Adipose tissue (tissue), 3 donors: Measurements from ENCODE around the gene DHX16. TPM values are rescaled to one million over a fixed set of nuclear protein-coding genes. Genes with fewer than 3 reads are reported as not detected.
"Not testable (repeated sequence)": the region's sequence is repeated elsewhere in the genome, so short reads cannot be mapped to it uniquely, and the experiment has no call there.

Experiments used
- H3K27ac ChIP-seq: one replicate; pipeline ENCODE4 v1.5.1; 2013; ENCODE audit warnings: low read depth, low read length
- WGBS, 3 donors: extraction: QIAGEN DNeasy Blood & Tissue Kit; methylation state at CpG; one replicate each; pipeline ENCODE4 v1.1.7; 2013; 5-methylcytosine and 5-hydroxymethylcytosine counted together
- polyA plus RNA-seq, 3 donors: library from polyadenylated mRNA; stranded (reverse); fragments of 200-250 nt; gene quantifications; one replicate each; pipeline ENCODE4 v1.2.3, GENCODE V29; 2013
- donor health status: healthy with polysubstance abuse.
- donor health status: Bipolar disorder and iron deficiency.
- donor health status: healthy.

Gene DHX16
- 10 to 100 TPM; 16.8 to 22.3 (median 19.7) TPM for polyA plus RNA-seq

GRCh38 chr6:30672445-30673253 is at the start of gene DHX16:
DHX16 (minus strand) TSS chr6:30673006; CDS start chr6:30672841, 165 bp downstream.
- 0 to 1% (median 0%) methylated on average over 44 to 57 of the region's 57 CpGs for WGBS, 3 donors
- no peak within 1 kb of the TSS for H3K27ac ChIP-seq

GRCh38 chr6:30722025-30722279 is 49.1 kb upstream of the DHX16 start:
- 4 to 25% (median 6%) methylated on average over 10 of the region's 10 CpGs for WGBS, 3 donors
- H3K27ac ChIP-seq, result not testable (repeated sequence)

GRCh38 chr6:30721198-30722024 is 48.6 kb upstream of the DHX16 start:
- 1 to 2% (median 1%) methylated on average over 71 of the region's 71 CpGs for WGBS, 3 donors
- peak overlapping the region; percentile 63 for H3K27ac ChIP-seq

- H3K27ac ChIP-seq, result peak overlapping the region; percentile 63
- WGBS, 3 donors, result 0% methylated on average over 29 of the region's 29 CpGs
Measured at GRCh38 chr6:30720738-30721197, 48.0 kb upstream of the DHX16 start.

- WGBS, 3 donors, result 0 to 1% (median 1%) methylated on average over 37 to 38 of the region's 38 CpGs
- peak within 1 kb of the TSS; percentile 63 for H3K27ac ChIP-seq
Measured at GRCh38 chr6:30719791-30720737, 47.3 kb upstream of the DHX16 start, which contains the start of gene TUBB. TUBB (plus strand) TSS chr6:30720352; CDS start chr6:30720507, 155 bp downstream.

- 18 to 25% (median 21%) methylated on average over 8 of the region's 8 CpGs for WGBS, 3 donors
- H3K27ac ChIP-seq, result no peak overlapping the region
Measured at GRCh38 chr6:30719356-30719755, 46.5 kb upstream of the DHX16 start.

- WGBS, 3 donors, result 76 to 79% (median 77%) methylated on average over 35 to 37 of the region's 37 CpGs
- not testable (repeated sequence) for H3K27ac ChIP-seq
Measured at GRCh38 chr6:30717845-30718720, 45.3 kb upstream of the DHX16 start.

GRCh38 chr6:30717129-30717844 is 44.5 kb upstream of the DHX16 start, which contains the start of gene MDC1:
MDC1 (minus strand) TSS chr6:30717281; CDS start chr6:30715175, 2,106 bp downstream.
- H3K27ac ChIP-seq, result peak within 1 kb of the TSS; percentile 89
- 0 to 1% (median 0%) methylated on average over 48 of the region's 48 CpGs for WGBS, 3 donors

- WGBS, 3 donors, result 1 to 6% (median 5%) methylated on average over 8 of the region's 8 CpGs
- peak overlapping the region; percentile 89 for H3K27ac ChIP-seq
Measured at GRCh38 chr6:30716879-30717128, 44.0 kb upstream of the DHX16 start.

- H3K27ac ChIP-seq, result no peak overlapping the region
- 91 to 100% (median 96%) methylated on average over 1 of the region's 1 CpG for WGBS, 3 donors
Measured at GRCh38 chr6:30714263-30714662, 41.5 kb upstream of the DHX16 start.

- WGBS, 3 donors, result 82 to 86% (median 84%) methylated on average over 7 of the region's 7 CpGs
- no peak overlapping the region for H3K27ac ChIP-seq
Measured at GRCh38 chr6:30712441-30712945, 39.7 kb upstream of the DHX16 start.

GRCh38 chr6:30711758-30712380 is 39.1 kb upstream of the DHX16 start:
- WGBS, 3 donors, result 90 to 96% (median 95%) methylated on average over 1 of the region's 1 CpG
- H3K27ac ChIP-seq, result no peak overlapping the region

GRCh38 chr6:30709101-30709868 is 36.5 kb upstream of the DHX16 start:
- WGBS, 3 donors, result 98 to 100% (median 98%) methylated on average over 2 of the region's 2 CpGs
- no peak overlapping the region for H3K27ac ChIP-seq

- WGBS, 3 donors, result 66 to 90% (median 87%) methylated on average over 6 of the region's 6 CpGs
- H3K27ac ChIP-seq, result no peak overlapping the region
Measured at GRCh38 chr6:30707281-30707850, 34.6 kb upstream of the DHX16 start.

- WGBS, 3 donors, result 89 to 96% (median 96%) methylated on average over 4 of the region's 4 CpGs
- no peak overlapping the region for H3K27ac ChIP-seq
Measured at GRCh38 chr6:30705620-30706019, 32.8 kb upstream of the DHX16 start.
